GM19023 (cell line): ENCODE measurements around the gene IFFO2.
A peak's percentile ranks its signal among the peaks of the same experiment; 100 is the strongest.

Experiments used
- ATAC-seq: cut with Tn5 transposase; IDR thresholded peaks from one replicate; pipeline ENCODE4 v1.9.1; 2021; ENCODE audit warnings: mild to moderate bottlenecking, moderate library complexity; ENCODE audit not compliant: unreplicated experiment

The IFFO2 gene

DNA sequence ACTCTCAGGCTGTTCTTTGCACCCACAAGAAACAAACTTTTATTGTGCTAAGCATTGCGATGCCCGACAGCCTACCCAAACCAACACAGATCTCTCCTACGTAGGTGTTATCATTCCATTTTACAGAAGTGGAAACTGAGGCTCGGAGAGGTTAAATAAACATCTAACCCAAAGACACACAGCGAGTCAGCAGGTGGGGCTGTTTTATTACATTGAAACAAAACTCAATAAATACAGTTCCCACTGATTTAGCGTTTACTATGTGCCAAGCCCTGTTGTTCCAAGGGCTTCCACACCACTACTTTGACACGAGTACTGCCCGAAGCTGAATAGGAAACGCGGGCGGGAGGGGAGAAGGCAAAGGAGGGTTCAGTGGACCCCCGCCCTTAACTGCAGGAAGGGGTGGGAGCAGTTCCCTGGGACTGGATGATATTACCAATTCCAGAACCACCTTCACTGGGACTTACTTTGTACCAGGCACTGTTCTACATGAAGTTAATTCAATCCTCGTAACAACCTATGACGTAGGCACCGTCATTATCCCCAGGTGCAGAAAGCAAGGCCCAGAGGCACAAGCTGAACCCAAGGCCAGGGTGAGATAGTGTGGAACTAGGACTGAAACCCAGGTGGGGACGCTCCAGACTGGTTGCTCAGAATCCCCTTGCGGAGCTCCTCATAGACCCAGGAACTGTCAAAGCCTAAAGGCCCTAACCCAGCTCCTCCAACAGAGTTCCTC, 34.8 kb downstream of the IFFO2 start:
- no peak for ATAC-seq

DNA sequence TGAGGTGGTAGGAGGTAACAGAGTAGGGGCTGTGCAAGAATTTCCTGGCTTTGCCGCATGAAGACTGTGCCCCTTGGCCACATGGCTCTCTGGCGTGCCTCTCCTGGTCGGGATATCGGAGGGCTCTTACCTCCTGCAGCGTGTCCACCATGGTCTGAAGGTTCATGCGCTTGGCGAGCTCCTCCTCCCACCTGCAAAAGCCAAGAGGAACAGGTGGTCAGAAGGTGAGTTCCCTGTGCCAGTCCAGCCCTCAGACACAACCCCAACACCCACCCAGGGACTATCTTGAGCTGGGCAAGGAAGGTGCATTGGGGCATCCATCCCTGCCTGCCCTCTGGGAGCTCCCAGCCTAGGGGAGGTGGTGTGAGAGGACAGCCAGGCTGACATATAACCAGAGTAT, 35.5 kb downstream of the IFFO2 start:
- ATAC-seq: no peak

DNA sequence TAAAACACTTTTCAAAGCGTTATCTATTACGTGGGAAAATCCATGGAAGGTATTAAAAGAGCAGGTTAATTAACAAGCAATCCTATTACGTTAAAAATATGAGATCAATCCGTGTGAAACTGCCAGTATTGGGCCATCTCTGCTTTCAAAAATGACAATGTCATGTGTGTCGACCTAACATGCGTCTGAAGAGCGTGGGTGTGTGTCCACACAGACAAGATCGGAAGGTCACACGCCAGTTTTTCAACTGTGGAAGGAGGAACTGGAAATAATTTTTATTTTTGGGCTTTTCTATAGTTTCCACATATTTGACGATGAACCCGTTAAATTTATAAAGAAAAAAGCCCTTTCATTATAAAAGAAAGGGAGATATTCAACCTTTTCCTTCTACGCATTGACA, 36.5 kb downstream of the IFFO2 start:
- no peak for ATAC-seq

DNA sequence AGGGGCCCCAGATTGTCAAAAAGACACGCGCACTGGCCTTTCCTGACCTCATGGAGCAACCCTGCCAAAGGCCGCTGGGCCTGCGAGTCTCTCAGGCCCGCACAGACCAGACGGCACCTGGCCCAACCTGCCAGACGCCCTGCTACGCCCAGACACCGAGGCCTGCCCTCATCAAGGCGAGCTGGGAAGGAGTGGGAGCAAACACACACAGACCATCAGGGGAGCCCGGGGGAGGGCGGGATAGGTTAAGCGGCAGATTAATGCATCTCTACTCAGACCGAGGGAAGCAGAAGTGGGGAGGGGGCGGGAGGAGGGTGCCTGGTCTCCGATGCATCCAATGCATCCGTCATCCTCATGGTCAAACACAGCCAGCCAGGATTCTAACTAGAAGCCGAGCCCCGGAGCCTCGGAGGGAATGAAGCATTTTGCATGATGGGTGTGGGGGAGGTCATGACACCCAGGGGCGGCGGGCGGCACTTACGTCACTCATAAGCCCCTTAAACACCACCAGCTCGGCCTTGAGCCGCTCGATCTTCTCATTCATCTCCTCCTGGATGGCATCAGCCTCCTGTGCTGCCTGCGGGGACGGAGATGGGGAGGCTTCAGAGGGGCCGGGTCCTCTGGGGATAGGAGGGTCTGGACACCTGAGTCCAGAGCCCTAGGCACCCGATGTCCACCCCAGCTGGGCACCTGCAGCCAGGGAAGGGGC, 37.1 kb downstream of the IFFO2 start:
- no peak for ATAC-seq

DNA sequence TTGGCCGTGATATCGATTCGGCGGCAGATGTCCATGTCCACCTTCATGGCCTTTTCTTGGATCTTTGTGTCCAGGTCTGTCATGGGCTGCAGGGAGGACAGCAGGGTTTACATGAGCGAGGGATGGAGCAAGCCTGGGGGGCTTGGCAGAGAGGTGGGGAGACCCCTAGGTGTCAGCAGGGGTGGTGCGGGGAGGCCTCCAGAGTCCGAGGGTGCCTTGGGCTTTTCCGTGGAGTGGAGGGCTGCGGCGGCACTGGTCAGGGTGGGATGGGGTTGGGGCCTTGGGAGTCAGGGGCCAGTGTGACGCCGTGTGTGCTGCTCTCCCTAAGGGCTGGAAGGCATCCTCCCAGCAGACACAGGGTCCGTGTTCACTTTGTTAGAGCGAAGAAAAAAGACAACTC, 38.1 kb downstream of the IFFO2 start:
- ATAC-seq: no peak

DNA sequence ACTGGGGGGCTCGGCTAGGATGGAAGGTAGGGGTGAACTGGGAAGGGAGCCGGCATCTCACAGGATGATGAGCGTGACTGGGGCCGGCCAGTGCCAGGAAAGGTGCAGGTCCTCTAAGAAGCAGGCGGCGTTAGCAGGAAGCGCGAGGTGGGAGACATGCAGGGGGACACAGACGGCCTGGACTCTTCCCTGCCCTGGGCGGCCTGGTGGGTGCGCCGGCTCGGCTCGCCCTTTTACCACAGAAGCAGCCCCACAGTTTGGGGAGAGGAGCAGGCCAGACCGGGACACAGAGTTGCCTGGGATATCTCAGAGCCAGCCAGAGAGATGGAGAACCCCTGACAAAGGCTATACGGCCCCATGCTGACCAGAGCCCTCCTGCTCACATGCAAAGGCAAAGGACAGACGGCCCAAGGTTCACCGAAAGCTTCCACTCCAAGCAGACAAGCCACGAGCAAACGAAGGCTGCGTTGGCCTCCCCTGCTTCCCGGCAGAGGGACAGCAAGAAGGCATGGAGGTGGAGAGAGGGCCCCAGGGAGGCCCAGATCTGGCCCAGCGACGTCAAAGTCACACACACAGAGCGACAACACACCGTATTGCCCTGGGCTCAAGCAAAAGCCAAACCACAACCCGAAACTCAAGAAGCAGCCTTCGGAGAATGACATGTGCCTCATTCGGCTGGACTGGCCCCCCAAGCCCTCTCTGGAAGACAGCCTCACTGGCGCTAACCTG, 39.2 kb downstream of the IFFO2 start:
- ATAC-seq: no peak

DNA sequence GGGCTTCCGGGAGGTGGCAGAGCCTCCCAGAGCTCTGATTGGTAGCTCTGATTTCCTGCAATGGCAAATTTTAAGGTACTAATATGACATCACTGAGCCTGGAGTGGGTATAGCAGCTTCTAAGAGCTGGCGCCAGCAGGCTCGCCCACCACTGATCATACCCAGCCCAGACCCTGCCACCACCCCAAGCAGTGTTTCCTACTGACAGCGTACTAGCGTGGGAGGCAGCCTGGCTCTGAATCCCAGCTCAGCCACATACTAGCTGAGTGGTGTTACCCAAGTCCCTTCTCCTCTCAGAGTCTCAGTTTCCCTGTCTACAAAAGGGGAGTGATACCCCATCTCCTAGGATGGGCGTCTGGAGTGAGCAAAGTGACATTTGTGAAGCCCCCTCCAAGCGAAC, 41.1 kb downstream of the IFFO2 start:
- ATAC-seq: no peak

DNA sequence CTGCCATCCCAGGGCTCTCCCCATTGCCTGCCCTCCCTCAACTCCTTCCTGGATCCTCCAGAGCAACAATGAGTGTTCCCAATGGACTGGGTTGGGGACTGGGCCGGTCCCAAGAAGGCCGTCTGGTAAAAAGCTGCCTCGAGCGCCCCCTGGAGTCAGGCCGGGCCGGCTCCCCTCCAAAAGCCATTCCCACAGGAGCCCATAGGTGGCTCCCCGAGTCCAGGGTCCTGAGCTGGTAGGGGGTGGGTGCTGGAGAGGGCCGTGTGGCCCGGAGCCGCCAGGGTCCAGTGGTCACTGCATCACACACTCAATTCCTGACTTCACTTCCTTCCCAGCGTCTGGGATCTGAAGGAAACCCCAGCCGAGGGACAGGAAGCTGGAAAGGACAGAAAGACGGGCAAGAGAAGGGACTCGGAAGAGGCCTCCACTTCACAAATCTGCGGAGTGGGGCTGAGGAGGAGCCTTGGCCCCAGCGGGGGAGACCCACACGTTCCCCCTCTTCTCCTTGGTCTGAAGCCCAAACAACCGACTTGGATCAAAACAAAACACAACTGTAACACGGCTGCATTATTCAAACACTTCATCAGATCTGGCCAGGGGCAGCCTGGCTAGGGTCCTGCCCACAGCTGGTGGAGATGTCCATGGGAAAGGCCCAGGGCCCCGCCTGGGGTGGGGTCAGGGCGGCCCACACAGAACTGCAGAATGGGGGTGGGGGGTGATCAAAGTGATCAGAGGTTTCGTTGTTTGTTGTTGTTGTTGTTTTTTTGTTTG, 43.2 kb downstream of the IFFO2 start:
- no peak for ATAC-seq

DNA sequence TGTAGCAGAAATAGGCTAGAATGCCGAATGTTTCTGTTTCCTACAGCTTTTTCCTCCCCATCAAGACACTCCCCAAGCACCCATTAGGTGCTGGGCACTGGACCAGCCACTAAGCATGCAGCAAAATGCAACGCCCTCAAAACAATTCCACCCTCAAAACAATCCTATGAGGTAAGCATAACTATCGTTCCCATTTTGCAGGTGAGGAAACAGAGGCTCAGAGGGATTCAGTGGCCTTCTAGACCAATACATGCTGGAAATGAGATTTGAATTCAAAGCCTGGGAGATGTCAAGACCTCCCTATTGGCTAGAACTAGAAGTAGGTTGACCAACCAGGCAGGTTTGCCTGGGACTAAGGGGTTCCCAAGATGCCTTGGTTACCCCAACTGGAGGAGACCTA, 43.9 kb downstream of the IFFO2 start:
- no peak for ATAC-seq

DNA sequence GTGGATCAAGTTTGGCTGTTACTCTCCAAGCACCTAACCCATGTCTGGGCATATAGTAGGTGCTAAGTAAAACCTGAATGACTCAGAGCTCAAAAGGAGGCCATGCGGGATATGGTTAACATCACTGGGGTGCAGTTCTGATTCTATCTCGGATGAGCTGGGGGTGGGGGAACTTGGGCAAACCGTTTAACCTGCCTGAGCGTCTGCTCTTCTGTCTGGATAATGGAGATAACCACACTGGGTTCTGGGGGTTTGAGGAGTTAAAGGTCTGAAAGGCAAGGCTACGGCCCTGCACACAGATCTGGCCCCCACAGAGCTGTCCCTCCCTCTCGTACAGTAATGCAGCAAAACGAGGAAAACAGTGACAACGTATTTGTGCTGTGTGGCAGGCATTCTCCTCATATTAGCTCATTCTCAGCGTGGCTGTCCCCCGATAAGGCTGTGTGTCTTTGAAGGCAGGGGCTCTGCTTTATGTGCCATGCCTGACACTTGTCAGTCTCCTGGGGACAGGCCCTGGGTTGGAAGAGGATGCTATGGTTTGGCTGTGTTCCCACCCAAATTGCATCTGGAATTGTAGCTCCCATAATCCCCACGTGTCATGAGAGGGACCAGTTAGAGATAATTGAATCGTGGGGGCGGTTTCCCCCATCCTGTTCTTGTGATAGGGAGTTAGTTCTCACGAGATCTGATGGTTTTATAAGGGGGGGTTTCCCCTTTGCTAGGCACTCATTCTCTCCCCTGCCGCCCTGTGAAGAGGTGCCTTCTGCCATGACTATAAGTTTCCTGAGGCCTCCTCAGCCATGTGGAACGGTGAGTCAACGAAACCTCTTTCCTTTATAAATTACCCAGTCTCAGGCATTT, 47.3 kb downstream of the IFFO2 start:
- ATAC-seq: no peak

DNA sequence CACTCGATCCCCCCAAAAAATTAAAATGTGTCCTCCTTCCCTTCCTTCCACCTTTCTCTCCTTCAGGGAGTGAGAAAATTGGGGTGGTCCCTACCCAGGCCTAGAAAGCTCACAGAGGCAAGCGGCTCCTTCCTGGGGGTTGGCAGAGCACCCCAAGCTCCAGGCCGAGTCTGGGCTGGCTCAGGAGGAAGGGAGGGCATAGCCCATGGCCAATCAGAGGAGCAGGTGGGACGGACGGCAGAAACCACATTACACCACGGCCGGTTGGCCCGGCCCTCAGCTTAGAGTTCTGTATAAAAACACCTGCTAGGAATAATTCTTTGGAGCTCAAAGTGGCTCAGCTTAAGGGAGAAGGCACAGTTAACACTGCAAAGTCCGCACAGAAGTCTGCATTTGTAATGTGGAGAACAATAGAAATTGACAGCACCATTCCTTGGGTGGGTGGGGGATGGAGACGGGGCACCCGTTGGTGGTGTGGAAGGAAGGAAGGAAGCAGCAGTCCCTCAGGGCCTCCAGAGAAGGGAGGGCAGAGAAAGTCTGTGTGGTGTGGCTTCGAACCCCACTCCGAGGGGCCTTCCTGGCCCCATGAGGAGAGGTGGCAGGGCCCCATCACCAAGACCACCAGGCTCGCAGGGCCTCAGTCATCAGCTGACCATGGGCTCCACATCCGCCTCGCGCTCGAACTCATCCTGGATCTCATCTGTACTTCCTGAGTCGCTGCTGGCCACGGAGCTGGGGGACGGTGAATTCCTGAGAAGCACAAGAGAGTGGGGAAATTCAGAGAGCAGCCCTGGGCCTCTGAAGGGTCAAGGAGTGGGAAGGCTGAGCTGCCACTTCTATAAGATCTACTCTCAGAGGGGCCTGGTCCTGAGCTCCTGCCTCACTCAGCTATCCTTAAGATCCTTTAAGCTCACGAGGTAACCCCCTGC, 48.3 kb downstream of the IFFO2 start:
- ATAC-seq: no peak

DNA sequence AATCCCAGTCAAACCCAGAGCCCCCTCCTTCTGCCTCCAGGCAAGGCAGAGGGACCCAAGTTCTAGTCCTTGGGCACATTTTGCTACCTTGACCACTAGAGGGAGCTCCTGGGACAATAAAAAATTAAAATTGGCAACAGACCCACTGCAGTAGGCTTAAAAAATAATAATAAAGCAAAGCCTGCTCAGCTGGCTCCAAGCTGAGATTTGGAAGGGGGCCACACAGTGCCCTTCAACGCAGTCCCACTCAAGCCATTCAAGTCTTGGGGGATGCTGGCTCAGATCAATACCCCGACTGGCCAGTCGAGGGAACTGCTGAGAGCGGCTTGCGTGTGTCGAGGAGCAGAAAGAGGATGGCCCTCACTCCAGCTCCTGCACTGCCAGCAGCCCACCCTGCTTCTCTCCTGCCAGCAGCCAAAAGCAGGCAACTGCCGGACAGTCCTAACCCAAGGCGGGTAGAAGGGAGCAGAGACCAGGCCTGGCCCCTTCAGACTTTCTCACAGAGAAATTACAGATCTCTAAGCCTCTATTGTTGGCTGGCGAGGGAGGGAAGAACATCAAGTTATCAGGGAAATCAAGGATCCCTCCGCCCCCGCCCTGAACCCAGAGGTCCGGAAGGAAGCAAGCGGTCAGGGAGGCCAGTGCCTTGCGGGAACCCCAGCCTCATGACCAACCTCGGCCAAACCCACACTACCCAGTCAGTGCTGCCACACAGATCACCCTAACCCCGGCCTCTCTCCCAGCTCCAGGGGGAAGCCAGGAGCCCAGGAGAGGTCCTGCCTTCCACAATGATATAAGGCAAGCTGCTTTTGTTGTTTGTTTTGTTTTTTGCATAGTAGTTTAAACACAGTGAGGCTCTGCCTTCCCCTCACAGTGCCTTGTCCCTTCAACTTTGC, 49.2 kb downstream of the IFFO2 start:
- no peak for ATAC-seq

DNA sequence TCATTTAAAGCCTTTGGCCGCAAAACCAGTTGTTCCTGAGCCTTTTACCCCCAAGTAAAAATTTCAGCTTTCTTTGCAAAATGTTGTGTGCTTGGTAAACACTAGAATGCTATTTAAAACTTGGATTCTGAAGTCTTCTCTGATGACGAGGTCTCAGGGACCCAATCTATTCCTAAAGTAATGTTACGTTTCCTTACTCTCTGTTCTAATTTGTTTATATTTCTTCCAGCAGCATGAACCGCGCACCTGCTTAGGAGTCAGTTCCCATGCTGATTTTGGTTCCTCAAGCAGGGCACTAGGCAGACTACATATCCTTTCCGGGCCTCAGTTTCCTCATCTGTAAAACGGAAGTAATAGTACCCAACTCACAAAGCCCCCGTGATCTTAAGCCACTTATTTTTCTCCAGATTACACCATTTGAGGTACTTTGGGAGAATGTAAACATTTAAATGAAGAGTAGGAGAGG, 53.2 kb downstream of the IFFO2 start:
- no peak for ATAC-seq

DNA sequence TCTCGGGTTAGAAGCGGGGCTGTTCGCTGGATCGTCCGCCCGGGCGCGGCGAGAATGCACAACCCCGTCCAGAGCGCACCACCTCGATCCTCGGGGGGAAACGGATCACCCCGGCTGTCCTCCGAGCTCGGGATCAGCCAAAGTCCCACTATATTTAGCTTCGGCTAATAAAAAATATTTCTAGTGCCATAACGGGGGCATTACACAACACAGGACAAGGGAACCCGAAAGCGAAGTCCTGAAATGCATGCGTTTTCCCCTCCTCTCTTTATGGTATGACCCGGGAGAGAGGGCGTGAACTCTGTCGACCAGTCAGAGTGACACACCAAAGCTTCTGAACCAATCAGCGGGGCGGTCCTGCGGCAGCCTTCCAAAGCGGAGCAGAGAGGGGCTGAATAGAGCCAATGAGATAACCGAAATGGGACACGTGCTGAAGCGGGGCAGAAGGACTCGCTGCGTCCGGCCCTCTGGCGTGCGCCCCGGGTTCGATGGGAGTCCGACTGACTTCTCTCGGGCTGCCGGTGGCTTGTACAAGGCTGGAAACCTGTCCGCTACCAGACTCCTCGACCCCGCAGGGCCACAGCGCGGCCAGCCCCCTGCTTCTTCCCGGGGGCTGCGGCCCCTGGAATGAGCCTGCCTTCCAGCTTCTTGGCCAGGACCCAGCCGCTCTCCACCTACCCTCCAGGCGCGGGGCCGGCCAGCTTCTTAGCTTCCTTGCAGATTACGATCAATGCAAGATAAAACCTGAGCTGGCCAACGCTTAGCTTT, 53.8 kb downstream of the IFFO2 start, which contains the start of gene ALDH4A1:
Gene ALDH4A1 (minus strand): TSS at position 33 of the 768 bp plus-strand sequence. CDS start 32 bp downstream, at position 1.
- ATAC-seq: peak; percentile 96

DNA sequence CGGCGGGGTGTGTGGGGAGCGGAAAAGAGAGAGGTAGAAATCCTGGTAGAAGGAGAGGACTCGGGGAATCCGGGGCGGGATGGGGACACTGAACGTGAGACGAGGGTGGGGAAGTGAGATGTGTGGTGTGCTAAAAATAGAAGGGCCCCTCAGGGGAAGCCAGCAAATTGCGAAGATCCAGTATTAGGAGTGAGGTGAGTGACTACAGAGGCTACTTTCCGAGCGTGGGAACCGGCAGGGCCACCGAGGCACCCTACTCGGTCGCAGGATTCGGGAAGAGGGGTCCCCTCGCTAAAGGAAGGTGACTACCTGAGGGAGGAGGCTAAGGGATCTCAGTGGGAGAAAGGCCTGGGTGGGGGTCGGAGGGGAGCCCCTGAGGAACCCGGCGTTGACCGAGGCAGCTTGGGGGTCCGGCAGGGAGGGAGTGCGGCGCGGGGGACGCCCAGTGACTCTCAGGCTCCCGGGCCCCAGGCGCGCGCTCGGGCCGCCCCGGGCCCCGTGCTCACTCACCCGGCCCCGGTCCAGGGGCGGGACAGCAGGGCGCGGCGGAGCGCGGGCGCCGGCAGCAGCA, 54.4 kb downstream of the IFFO2 start:
- no peak for ATAC-seq

DNA sequence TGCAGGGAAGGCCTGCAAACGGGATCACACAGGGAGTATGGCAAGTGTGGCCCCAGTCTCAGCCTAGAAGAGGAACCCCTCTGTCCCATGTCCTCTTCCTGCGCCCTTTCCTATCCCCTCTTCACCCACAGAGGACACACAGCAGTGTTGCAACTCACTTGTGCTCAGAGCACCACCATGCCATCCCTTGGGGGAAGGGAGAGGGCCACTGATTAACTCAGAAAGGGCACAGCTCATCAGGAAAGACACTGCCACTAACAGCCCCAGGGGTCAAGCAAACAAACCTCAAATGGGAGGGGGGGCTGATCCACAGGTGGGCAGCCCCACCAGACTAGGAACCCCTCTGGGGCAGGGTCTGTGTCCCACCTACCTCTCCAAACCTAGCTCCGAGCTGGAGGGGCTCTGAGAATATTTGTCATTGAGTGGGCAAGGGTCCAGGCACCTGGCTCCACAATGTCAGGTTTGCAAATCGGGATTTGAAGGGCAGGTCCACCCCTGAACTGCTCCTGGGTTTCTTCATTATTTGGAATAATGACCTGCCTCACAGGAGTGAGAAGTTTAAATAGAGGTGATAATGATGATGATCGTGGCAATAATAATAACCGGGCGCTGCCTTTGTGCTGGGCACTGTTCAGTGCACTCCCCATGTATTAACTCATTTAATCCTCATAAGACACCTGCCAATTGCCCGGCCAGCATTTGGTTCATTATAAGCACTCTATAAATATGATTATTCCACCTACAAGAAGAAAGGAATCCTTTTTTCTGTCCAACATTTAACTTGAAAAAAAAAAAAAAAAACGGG, 55.1 kb downstream of the IFFO2 start:
- no peak for ATAC-seq
